ENCODE data around the gene MSANTD1. TPM values are rescaled to one million over a fixed set of nuclear protein-coding genes. Genes with fewer than 3 reads are reported as not detected.

MSANTD1 gene
- total and polyA plus RNA-seq, 2 donors (not counting 1 experiment from before 2014, with no cell fraction given): 0.78 to 5.5 TPM

GRCh38 chr4:3223346-3223745 lies 25.6 kb upstream of the MSANTD1 start:
- POLR2A ChIA-PET: no interaction called here
- Histone ChIP-seq H3K4me3 (ENCODE audit: control extremely low read depth in 1 of 5, extremely low read depth in 1 of 5, insufficient read depth in 1 of 5, low read depth in 2 of 5, low read length in 4 of 5) (no peak overlapping the region), H3K79me2 (ENCODE audit: control insufficient read depth, insufficient read depth, low read length) (no peaks in the 10 kb centered on the region), H2AFZ (ENCODE audit: insufficient read depth, low read depth, low read length, poor library complexity, severe bottlenecking) (no peak overlapping the region), H3K4me1 (ENCODE audit: control insufficient read depth in 2 of 2, insufficient read depth in 2 of 2, low read length in 2 of 2) (no peaks in the 10 kb centered on the region), H3K27ac (ENCODE audit: low read length in 2 of 2) (no peak overlapping the region), H3K9ac (ENCODE audit: low read length) (no peak overlapping the region), H3K36me3 (replicated peaks in 1 of 2; ENCODE audit: control extremely low read depth in 1 of 2, control insufficient read depth in 1 of 2, extremely low read depth in 1 of 2, insufficient read depth in 2 of 2, low read length in 1 of 2) (peaks cover 0 to 83% of the 10 kb centered on the region in 2 experiments), H3K9me3 (ENCODE audit: control extremely low read depth in 1 of 3, control insufficient read depth in 2 of 3, insufficient read depth in 1 of 3, low read length in 2 of 3) (no peaks in the 10 kb centered on the region), H3K4me2 (replicated peaks; ENCODE audit: low read depth, low read length, poor library complexity, severe bottlenecking) (no peak overlapping the region), H3K27me3 (replicated peaks in 1 of 4; ENCODE audit: control extremely low read depth in 1 of 4, control insufficient read depth in 3 of 4, insufficient read depth in 4 of 4, low read length in 3 of 4) (no peaks in the 10 kb centered on the region), H4K20me1 (ENCODE audit: control insufficient read depth, insufficient read depth, low read length, poor library complexity, severe bottlenecking) (no peaks in the 10 kb centered on the region)
- H3K27ac Mint-ChIP-seq: no peak overlapping the region
- CTCF ChIA-PET: no interaction called here
- H3K4me1 Mint-ChIP-seq: no peaks in the 10 kb centered on the region
- no peaks in the 10 kb centered on the region for H3K27me3 Mint-ChIP-seq
- no peak overlapping the region for H3K4me3 Mint-ChIP-seq
- no peak for DNase-seq
- WGBS (ENCODE audit: insufficient coverage): 97% methylated on average over 11 of the region's 11 CpGs
- no peaks in the 10 kb centered on the region for H3K9me3 Mint-ChIP-seq (ENCODE audit: insufficient read depth)
- ATAC-seq (ENCODE audit: low read depth): no peak
- intact Hi-C loops (cut with micrococcal nuclease): no loop called here
- TF ChIP-seq CTCF (IDR thresholded peaks at IDR 0.05): no peak
- TF ChIP-seq EZH2 (IDR thresholded peaks at IDR 0.05; ENCODE audit: borderline replicate concordance, insufficient read depth, low read depth, low read length, poor library complexity, severe bottlenecking): no peak

GRCh38 chr4:3223956-3224748 lies 24.8 kb upstream of the MSANTD1 start:
- no peak overlapping the region for H2AFZ ChIP-seq (ENCODE audit: insufficient read depth, low read depth, low read length, poor library complexity, severe bottlenecking)
- H3K9me3 ChIP-seq (ENCODE audit: control extremely low read depth in 1 of 3, control insufficient read depth in 2 of 3, insufficient read depth in 1 of 3, low read length in 2 of 3): no peaks in the 10 kb centered on the region
- no peaks in the 10 kb centered on the region for H4K20me1 ChIP-seq (ENCODE audit: control insufficient read depth, insufficient read depth, low read length, poor library complexity, severe bottlenecking)
- H3K27ac ChIP-seq (ENCODE audit: low read length in 2 of 2): no peak overlapping the region
- WGBS (ENCODE audit: insufficient coverage): 94% methylated on average over 9 of the region's 13 CpGs
- no peaks in the 10 kb centered on the region for H3K9me3 Mint-ChIP-seq (ENCODE audit: insufficient read depth)
- H3K4me1 ChIP-seq (ENCODE audit: control insufficient read depth in 2 of 2, insufficient read depth in 2 of 2, low read length in 2 of 2): no peaks in the 10 kb centered on the region
- no peak overlapping the region for H3K4me3 Mint-ChIP-seq
- ChIA-PET CTCF (no interaction called here), POLR2A (no interaction called here)
- no peaks in the 10 kb centered on the region for H3K27me3 ChIP-seq (replicated peaks in 1 of 4; ENCODE audit: control extremely low read depth in 1 of 4, control insufficient read depth in 3 of 4, insufficient read depth in 4 of 4, low read length in 3 of 4)
- H3K4me1 Mint-ChIP-seq: no peaks in the 10 kb centered on the region
- no peak overlapping the region for H3K9ac ChIP-seq (ENCODE audit: low read length)
- ATAC-seq (ENCODE audit: low read depth) (no peak), DNase-seq (no peak)
- H3K27me3 Mint-ChIP-seq: no peaks in the 10 kb centered on the region
- H3K4me2 ChIP-seq (replicated peaks; ENCODE audit: low read depth, low read length, poor library complexity, severe bottlenecking): no peak overlapping the region
- no peak overlapping the region for H3K27ac Mint-ChIP-seq
- peaks cover 0 to 84% of the 10 kb centered on the region in 2 experiments for H3K36me3 ChIP-seq (replicated peaks in 1 of 2; ENCODE audit: control extremely low read depth in 1 of 2, control insufficient read depth in 1 of 2, extremely low read depth in 1 of 2, insufficient read depth in 2 of 2, low read length in 1 of 2)
- intact Hi-C loops (cut with micrococcal nuclease): no loop called here
- no peaks in the 10 kb centered on the region for H3K79me2 ChIP-seq (ENCODE audit: control insufficient read depth, insufficient read depth, low read length)
- TF ChIP-seq CTCF (IDR thresholded peaks at IDR 0.05): no peak
- H3K4me3 ChIP-seq (ENCODE audit: control extremely low read depth in 1 of 5, extremely low read depth in 1 of 5, insufficient read depth in 1 of 5, low read depth in 2 of 5, low read length in 4 of 5): no peak overlapping the region

All from B cell (primary cell).